Vagina (tissue), 2 donors: ENCODE data around the gene SEMA5B. TPM values are rescaled to one million over a fixed set of nuclear protein-coding genes. Genes with fewer than 3 reads are reported as not detected.

Experiments used
- DNase-seq, 2 donors: peaks; one replicate each; pipeline ENCODE4 v3.0.0-alpha.2; 2017; ENCODE audit errors: extremely low spot score in 2 of 2
- H3K27ac ChIP-seq: fragments of 200-600 bp; sonication (generic); one replicate; pipeline ENCODE4 v1.5.1; 2019
- H3K27me3 ChIP-seq: fragments of 200-600 bp; sonication (generic); one replicate; pipeline ENCODE4 v1.5.1; 2019
- H3K36me3 ChIP-seq, 2 donors: fragments of 200-600 bp; sonication (generic); one replicate each; pipeline ENCODE4 v1.5.1; 2017 to 2019
- H3K4me1 ChIP-seq: fragments of 200-600 bp; sonication (generic); one replicate; pipeline ENCODE4 v1.5.1; 2019
- H3K4me3 ChIP-seq, 2 donors: fragments of 200-600 bp; sonication (generic); 1 replicate in 1 of 2; 2 replicates in 1 of 2; pipeline ENCODE4 v1.5.1; 2016 to 2019
- H3K9me3 ChIP-seq: fragments of 200-600 bp; sonication (generic); one replicate; pipeline ENCODE4 v1.5.1; 2019
- POLR2A ChIP-seq, 2 donors: fragments of 450-650 bp; IDR thresholded peaks; one replicate each; pipeline ENCODE4 v1.6.1; 2017; ENCODE audit warnings: antibody characterized with exemption in 2 of 2, mild to moderate bottlenecking in 2 of 2, moderate library complexity in 2 of 2
- POLR2AphosphoS5 ChIP-seq, 2 donors: sonication (generic); formaldehyde crosslinking; IDR thresholded peaks; one replicate each; pipeline ENCODE4 v1.9.0; 2017; ENCODE audit warnings: antibody characterized with exemption in 2 of 2, mild to moderate bottlenecking in 2 of 2, low read depth in 1 of 2; ENCODE audit not compliant: insufficient read depth in 1 of 2
- intact Hi-C: fragments of 100-400 bp; cut with DNase I; formaldehyde crosslinking; loops from one replicate; pipeline ENCODE4 v1.15.1; 2023
- total RNA-seq: library from RNA; depleted of rRNA; stranded (reverse); fragments of >200 nt; gene quantifications from one replicate; pipeline ENCODE4 v1.2.3, GENCODE V29; 2016
- TF ChIP-seq, protein P1 (sequence below), 3 experiments: fragments of 450-650 bp in 2 of 3; fragments of 200-600 bp in 1 of 3; sonication (generic) in 1 of 3; IDR thresholded peaks; one replicate each; pipeline ENCODE4 v1.5.1; 2017 to 2019; ENCODE audit warnings: antibody characterized with exemption in 3 of 3, mild to moderate bottlenecking in 2 of 3, moderate library complexity in 2 of 3

Gene SEMA5B
- total RNA-seq, 1 donor from 2014 or later = 0.25 TPM

DNA sequence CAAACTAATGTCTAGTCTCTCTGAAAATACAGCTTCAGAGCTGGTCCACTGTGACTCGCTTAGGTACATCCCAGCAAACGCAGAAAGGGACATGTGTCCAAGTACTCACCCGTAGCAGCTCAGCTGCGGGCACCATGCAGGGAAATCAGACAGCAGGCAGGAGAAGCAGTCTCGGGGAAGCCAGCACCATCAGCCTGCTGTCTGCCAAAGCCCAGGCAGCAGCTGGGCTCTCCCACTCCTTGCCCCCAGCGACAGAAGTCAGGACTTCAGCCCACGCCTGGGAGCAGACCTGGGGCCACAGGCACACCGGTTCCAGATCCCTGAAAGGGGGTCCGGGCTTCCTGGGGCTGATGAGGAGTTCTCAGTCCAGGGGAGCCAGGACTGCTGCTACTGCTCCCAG is 34.9 kb downstream of the SEMA5B start:
- Histone ChIP-seq H3K4me3 (no peak overlapping the region), H3K27ac (no peak overlapping the region), H3K36me3 (no peaks in the 10 kb centered on the region), H3K9me3 (no peaks in the 10 kb centered on the region), H3K4me1 (peaks cover 13% of the 10 kb centered on the region), H3K27me3 (no peaks in the 10 kb centered on the region)
- intact Hi-C loops = no loop called here
- TF ChIP-seq, protein P1, sequence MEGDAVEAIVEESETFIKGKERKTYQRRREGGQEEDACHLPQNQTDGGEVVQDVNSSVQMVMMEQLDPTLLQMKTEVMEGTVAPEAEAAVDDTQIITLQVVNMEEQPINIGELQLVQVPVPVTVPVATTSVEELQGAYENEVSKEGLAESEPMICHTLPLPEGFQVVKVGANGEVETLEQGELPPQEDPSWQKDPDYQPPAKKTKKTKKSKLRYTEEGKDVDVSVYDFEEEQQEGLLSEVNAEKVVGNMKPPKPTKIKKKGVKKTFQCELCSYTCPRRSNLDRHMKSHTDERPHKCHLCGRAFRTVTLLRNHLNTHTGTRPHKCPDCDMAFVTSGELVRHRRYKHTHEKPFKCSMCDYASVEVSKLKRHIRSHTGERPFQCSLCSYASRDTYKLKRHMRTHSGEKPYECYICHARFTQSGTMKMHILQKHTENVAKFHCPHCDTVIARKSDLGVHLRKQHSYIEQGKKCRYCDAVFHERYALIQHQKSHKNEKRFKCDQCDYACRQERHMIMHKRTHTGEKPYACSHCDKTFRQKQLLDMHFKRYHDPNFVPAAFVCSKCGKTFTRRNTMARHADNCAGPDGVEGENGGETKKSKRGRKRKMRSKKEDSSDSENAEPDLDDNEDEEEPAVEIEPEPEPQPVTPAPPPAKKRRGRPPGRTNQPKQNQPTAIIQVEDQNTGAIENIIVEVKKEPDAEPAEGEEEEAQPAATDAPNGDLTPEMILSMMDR (IDR thresholded peaks at IDR 0.05) = no peak
- TF ChIP-seq POLR2A (IDR thresholded peaks at IDR 0.05) = no peak
- no peak for TF ChIP-seq POLR2AphosphoS5 (IDR thresholded peaks at IDR 0.05; ENCODE audit: insufficient read depth in 1 of 2, low read depth in 1 of 2)
- no peak for DNase-seq

DNA sequence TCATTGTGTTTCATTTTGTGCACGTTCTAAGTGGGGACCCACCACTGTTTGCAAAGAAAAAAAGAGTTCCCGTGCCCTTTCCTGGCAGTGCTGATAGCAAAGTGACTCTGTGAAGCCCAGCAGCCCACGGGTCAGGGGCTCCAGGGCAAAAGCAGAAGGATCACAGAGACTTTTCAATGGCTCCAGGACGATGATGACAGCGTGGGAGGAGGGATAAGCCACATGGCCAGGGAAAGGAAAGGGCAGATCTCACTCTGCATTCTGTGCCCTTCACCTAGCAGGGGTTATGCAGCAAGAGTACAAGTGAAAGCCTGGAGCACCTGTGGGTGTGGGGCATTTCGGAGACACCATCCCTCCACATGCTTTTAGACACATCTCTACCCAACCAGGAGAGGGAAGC is 35.4 kb downstream of the SEMA5B start:
- Histone ChIP-seq H3K27ac (no peak overlapping the region), H3K9me3 (no peaks in the 10 kb centered on the region), H3K27me3 (no peaks in the 10 kb centered on the region), H3K36me3 (no peaks in the 10 kb centered on the region), H3K4me1 (peaks cover 13% of the 10 kb centered on the region), H3K4me3 (no peak overlapping the region)
- no peak for DNase-seq
- TF ChIP-seq POLR2A (IDR thresholded peaks at IDR 0.05) (no peak), POLR2AphosphoS5 (IDR thresholded peaks at IDR 0.05; ENCODE audit: insufficient read depth in 1 of 2, low read depth in 1 of 2) (no peak)
- TF ChIP-seq, protein P1 (IDR thresholded peaks at IDR 0.05) = no peak
- intact Hi-C loops = no loop called here

DNA sequence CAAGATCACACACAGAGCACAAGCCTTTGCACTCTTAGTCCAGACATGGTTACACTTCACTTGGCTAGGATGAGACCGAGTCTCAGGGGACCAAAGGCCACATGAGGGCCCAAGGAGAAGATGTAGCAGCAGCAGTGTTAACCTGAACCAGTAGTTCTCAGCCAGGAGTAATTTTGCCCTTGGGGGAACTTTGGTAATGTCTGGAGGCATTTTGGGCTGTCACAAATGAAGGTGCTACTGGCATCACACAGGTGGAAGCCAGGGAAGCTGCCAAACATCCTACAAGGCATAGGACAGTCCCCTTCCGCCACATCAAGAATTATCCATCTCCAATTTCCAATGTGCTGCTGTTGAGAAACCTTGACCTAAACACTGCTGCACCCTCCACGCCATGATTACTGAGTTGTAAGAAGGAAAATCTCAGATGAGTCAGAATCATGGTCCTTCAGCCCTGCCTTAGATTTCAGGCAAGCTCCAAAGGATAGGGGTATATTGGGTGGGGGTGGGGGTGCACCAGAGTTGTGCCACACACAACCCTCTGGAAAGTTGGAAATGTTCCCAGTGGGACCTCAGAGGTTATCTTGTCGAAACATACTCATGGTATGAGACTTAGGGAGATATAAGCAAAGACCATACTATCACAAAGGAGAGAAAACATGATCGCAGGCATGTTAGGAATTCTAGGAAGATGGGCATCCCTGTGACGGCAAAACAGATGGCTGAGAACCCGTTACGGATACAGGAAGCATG is 36.2 kb downstream of the SEMA5B start:
- H3K4me3 ChIP-seq = no peak overlapping the region
- no peak for DNase-seq
- TF ChIP-seq, protein P1 (IDR thresholded peaks at IDR 0.05) = no peak
- no peak for TF ChIP-seq POLR2AphosphoS5 (IDR thresholded peaks at IDR 0.05; ENCODE audit: insufficient read depth in 1 of 2, low read depth in 1 of 2)
- TF ChIP-seq POLR2A (IDR thresholded peaks at IDR 0.05) = no peak
- H3K4me1 ChIP-seq = peaks cover 6% of the 10 kb centered on the region
- H3K27me3 ChIP-seq = no peaks in the 10 kb centered on the region
- no peaks in the 10 kb centered on the region for H3K9me3 ChIP-seq
- no peaks in the 10 kb centered on the region for H3K36me3 ChIP-seq
- intact Hi-C loops = no loop called here
- no peak overlapping the region for H3K27ac ChIP-seq

DNA sequence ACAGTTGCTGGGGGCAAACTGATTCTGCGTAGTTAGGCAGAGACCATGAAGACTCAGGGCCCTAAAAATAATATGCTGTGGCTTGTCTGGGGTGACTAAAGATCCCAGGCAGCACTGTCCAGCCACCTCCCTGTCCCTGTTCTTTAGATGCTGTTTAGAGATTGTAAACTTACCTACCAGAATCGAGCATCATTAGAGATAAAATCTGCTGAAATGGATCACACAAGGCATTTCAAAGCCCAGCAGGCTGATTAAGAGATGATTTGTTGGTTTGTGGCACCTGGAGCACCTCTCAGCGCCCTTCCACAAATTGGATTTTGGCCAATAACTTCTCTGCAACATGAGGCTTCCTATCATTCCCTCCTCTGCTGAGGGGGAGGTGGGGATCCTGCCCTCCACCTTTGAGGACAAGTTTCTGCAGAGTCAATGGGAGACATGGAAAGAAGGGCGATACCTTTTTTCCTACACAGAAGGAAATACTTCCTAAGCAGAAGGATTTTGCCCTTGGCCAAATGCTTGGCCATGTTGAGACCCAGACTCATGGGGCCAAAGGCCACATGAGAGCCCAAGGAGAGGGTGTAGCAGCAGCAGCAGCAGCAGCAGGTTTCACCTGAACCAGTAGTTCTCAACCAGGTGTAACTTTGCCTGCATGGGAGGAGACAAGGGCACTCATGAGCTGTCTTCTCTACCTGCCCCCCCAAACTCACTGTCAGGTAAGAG is 37.5 kb downstream of the SEMA5B start:
- Histone ChIP-seq H3K27me3 (no peaks in the 10 kb centered on the region), H3K4me1 (no peaks in the 10 kb centered on the region), H3K4me3 (no peak overlapping the region), H3K27ac (no peak overlapping the region), H3K36me3 (no peaks in the 10 kb centered on the region), H3K9me3 (no peaks in the 10 kb centered on the region)
- TF ChIP-seq POLR2A (IDR thresholded peaks at IDR 0.05) (no peak), POLR2AphosphoS5 (IDR thresholded peaks at IDR 0.05; ENCODE audit: insufficient read depth in 1 of 2, low read depth in 1 of 2) (no peak)
- TF ChIP-seq, protein P1 (IDR thresholded peaks at IDR 0.05) = no peak
- DNase-seq = no peak
- intact Hi-C loops = no loop called here

DNA sequence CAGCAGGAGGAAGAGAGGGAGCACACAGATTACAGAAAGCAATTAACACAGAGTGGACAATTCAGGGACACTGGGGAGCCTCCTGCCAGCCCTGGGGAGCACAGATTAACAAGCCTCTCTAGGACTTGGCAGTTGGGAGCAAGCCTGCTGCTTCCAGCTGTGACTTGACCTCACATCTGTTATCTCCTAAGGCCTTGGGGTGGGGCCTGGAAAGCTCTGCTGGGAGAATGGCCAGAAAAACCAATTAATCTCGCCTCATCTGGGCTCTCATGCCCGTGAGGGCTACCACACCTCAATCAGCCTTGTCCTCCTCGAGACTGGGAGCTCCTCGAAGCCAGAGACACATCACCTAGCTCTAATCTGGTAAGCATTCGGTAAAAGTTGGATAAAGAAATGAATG is 39.1 kb downstream of the SEMA5B start:
- intact Hi-C loops = no loop called here
- Histone ChIP-seq H3K4me3 (no peak overlapping the region), H3K36me3 (no peaks in the 10 kb centered on the region), H3K4me1 (no peaks in the 10 kb centered on the region), H3K9me3 (no peaks in the 10 kb centered on the region), H3K27me3 (no peaks in the 10 kb centered on the region), H3K27ac (no peak overlapping the region)
- TF ChIP-seq, protein P1 (IDR thresholded peaks at IDR 0.05) = no peak
- no peak for TF ChIP-seq POLR2AphosphoS5 (IDR thresholded peaks at IDR 0.05; ENCODE audit: insufficient read depth in 1 of 2, low read depth in 1 of 2)
- no peak for TF ChIP-seq POLR2A (IDR thresholded peaks at IDR 0.05)
- DNase-seq = no peak
